Measurements from ENCODE around the gene SHBG. TPM values are rescaled to one million over a fixed set of nuclear protein-coding genes. Genes with fewer than 3 reads are reported as not detected.

The SHBG gene
- total RNA-seq, 6 donors from 2014 or later: 0.34 to 0.88 (median 0.46) TPM; not detected in 3

DNA sequence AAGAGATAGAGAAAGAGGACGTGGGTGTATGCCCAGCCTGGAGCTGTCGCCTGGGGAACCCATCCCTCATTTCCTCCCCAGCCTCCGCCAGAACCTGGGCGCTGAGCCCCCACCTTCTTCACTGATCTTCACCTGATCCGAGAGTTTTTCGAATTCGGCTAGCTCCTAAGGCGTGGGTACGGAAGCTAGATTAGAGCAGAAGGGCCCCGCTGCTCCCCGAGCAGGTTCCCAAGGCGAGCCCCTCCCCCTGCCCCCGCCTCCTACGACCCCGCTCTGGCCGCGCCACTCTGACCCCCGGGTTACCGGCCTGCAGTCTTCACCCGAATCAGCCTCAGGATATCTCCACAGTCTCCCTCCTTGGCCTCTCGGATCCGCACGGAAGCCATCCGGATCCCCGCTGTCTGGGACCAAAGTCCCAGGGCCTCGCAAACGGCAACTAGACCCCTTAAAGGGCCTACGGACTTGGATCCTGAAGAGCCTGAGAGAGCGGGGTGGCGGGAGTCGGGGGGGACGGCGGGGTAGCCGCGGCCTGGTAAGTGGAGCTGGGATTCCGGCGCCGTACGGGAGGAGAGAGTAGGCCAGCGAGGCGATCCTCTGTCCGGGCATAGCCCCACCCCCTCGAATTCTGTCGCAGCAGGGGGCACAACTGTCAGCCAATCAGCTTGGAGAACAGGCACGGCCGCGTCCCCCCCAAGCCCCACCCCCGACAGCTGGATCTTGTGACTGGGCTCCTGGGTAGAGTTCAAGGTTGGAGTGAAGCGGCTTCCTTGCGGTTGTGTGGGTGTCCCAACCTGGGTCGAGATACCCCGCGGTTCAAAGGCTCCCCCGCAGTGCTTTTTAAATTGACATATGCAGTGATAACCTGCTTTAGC is 2.4 kb upstream of the SHBG start, which contains the start of gene SAT2:
TSS of gene SAT2 (minus strand) at position 572 of the 872 bp plus-strand sequence. CDS start at position 386, 186 bp downstream.
- Histone ChIP-seq H3K27me3 (no peaks in the 10 kb centered on the region), H3K9me3 (no peaks in the 10 kb centered on the region), H3K36me3 (peaks cover 0 to 7% (median 0%) of the 10 kb centered on the region in 4 donors), H3K4me1 (peaks cover 9 to 20% (median 15%) of the 10 kb centered on the region in 4 donors), H3K27ac (peak within 1 kb of the TSS; percentile 86 to 96 (median 92)), H3K4me3 (peak within 1 kb of the TSS; percentile 65 to 82 (median 76))
- 2% methylated on average over 18 to 52 of the region's 54 CpGs for WGBS, 2 donors
- DNase-seq: peak; percentile 93 to 94
- peak; percentile 97 to 99 for ATAC-seq (ENCODE audit: low FRiP score in 2 of 2)
- TF ChIP-seq POLR2AphosphoS5 (IDR thresholded peaks at IDR 0.05): peak; percentile 58 to 84
- TF ChIP-seq CTCF (IDR thresholded peaks at IDR 0.05): no peak
- TF ChIP-seq EP300 (IDR thresholded peaks at IDR 0.05): no peak
- peak in 3 of 4 donors; percentile 55 to 87 (median 59) for TF ChIP-seq POLR2A (IDR thresholded peaks at IDR 0.05)

- ATAC-seq (ENCODE audit: low FRiP score in 2 of 2) (no peak), DNase-seq (no peak)
- no peak overlapping the region for H3K27ac ChIP-seq
- peaks cover 8 to 13% (median 9%) of the 10 kb centered on the region in 4 donors for H3K4me1 ChIP-seq
- 76 to 81% methylated on average over 11 of the region's 11 CpGs for WGBS, 2 donors
- no peak overlapping the region for H3K4me3 ChIP-seq
- no peaks in the 10 kb centered on the region for H3K27me3 ChIP-seq
- no peaks in the 10 kb centered on the region for H3K9me3 ChIP-seq
- TF ChIP-seq EP300 (IDR thresholded peaks at IDR 0.05) (no peak), POLR2A (IDR thresholded peaks at IDR 0.05) (no peak), CTCF (IDR thresholded peaks at IDR 0.05) (no peak), POLR2AphosphoS5 (IDR thresholded peaks at IDR 0.05) (no peak)
- H3K36me3 ChIP-seq: no peaks in the 10 kb centered on the region
These were observed 1.8 kb downstream of the SHBG start for GRCh38 chr17:7631398-7632380.

GRCh38 chr17:7632492-7632894 is 2.6 kb downstream of the SHBG start:
- H3K36me3 ChIP-seq: no peaks in the 10 kb centered on the region
- H3K9me3 ChIP-seq: no peaks in the 10 kb centered on the region
- peak in 5 of 6 experiments; percentile 22 to 58 (median 46) for TF ChIP-seq CTCF (IDR thresholded peaks at IDR 0.05)
- TF ChIP-seq POLR2AphosphoS5 (IDR thresholded peaks at IDR 0.05): no peak
- 44 to 50% methylated on average over 6 of the region's 6 CpGs for WGBS, 2 donors
- H3K4me3 ChIP-seq: no peak overlapping the region
- peaks cover 5 to 7% (median 5%) of the 10 kb centered on the region in 4 donors for H3K4me1 ChIP-seq
- ATAC-seq (ENCODE audit: low FRiP score in 2 of 2) (peak in 1 of 2 donors; percentile 69), DNase-seq (peak in 1 of 2 donors; percentile 40)
- H3K27ac ChIP-seq: no peak overlapping the region
- H3K27me3 ChIP-seq: no peaks in the 10 kb centered on the region

DNA sequence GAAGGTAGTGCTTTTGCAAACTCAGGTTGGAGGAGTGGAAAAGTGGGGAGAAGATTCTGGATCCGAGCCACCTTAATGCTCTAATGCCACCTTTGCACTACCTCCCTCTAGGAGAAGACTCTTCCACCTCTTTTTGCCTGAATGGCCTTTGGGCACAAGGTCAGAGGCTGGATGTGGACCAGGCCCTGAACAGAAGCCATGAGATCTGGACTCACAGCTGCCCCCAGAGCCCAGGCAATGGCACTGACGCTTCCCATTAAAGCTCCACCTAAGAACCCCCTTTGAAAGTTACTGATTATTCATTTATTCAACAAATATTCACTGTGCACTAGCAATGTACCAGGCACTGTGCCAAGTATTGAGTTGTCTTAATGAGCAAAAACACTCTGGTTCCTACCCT is 3.2 kb downstream of the SHBG start:
- Histone ChIP-seq H3K36me3 (no peaks in the 10 kb centered on the region), H3K9me3 (no peaks in the 10 kb centered on the region), H3K27ac (no peak overlapping the region), H3K4me1 (peaks cover 2 to 3% (median 2%) of the 10 kb centered on the region in 4 donors), H3K27me3 (no peaks in the 10 kb centered on the region), H3K4me3 (no peak overlapping the region)
- no peak for TF ChIP-seq POLR2AphosphoS5 (IDR thresholded peaks at IDR 0.05)
- no peak for TF ChIP-seq EP300 (IDR thresholded peaks at IDR 0.05)
- TF ChIP-seq CTCF (IDR thresholded peaks at IDR 0.05): no peak
- TF ChIP-seq POLR2A (IDR thresholded peaks at IDR 0.05): no peak
- no peak for ATAC-seq (ENCODE audit: low FRiP score in 2 of 2)
- DNase-seq: no peak
- 83 to 84% methylated on average over 2 of the region's 2 CpGs for WGBS, 2 donors

Measured in upper lobe of left lung (tissue), 6 donors.